ENCODE results near the gene UGT1A8. TPM values are rescaled to one million over a fixed set of nuclear protein-coding genes. Genes with fewer than 3 reads are reported as not detected.

UGT1A8 gene
- total RNA-seq, 1 donor from 2014 or later, result not detected

- intact Hi-C loops (cut with DNase I), result no loop called here
- Histone ChIP-seq H3K27ac (no peak overlapping the region), H3K27me3 (no peaks in the 10 kb centered on the region), H3K9me3 (no peaks in the 10 kb centered on the region), H3K4me3 (no peak overlapping the region), H3K4me1 (no peaks in the 10 kb centered on the region), H3K36me3 (no peaks in the 10 kb centered on the region)
- no peak for DNase-seq
- no peak for TF ChIP-seq CTCF (IDR thresholded peaks at IDR 0.05)
- ATAC-seq, result no peak
Measured at GRCh38 chr2:233815861-233816260, 198.4 kb downstream of the UGT1A8 start.

- Histone ChIP-seq H3K27ac (no peak overlapping the region), H3K36me3 (no peaks in the 10 kb centered on the region), H3K4me1 (no peaks in the 10 kb centered on the region), H3K4me3 (no peak overlapping the region), H3K27me3 (no peaks in the 10 kb centered on the region), H3K9me3 (no peaks in the 10 kb centered on the region)
- DNase-seq (peak; percentile 15), ATAC-seq (no peak)
- TF ChIP-seq CTCF (IDR thresholded peaks at IDR 0.05), result no peak
- intact Hi-C loops (cut with DNase I), result no loop called here
Measured at GRCh38 chr2:233816334-233816733, 198.9 kb downstream of the UGT1A8 start.

GRCh38 chr2:233816771-233817170 lies 199.3 kb downstream of the UGT1A8 start:
- H3K27ac ChIP-seq, result no peak overlapping the region
- no peak overlapping the region for H3K4me3 ChIP-seq
- intact Hi-C loops (cut with DNase I), result no loop called here
- H3K27me3 ChIP-seq, result no peaks in the 10 kb centered on the region
- no peaks in the 10 kb centered on the region for H3K9me3 ChIP-seq
- no peak for ATAC-seq
- TF ChIP-seq CTCF (IDR thresholded peaks at IDR 0.05), result no peak
- H3K36me3 ChIP-seq, result no peaks in the 10 kb centered on the region
- peak; percentile 23 for DNase-seq
- no peaks in the 10 kb centered on the region for H3K4me1 ChIP-seq

- intact Hi-C loops (cut with DNase I), result no loop called here
- no peaks in the 10 kb centered on the region for H3K27me3 ChIP-seq
- no peak overlapping the region for H3K4me3 ChIP-seq
- no peaks in the 10 kb centered on the region for H3K4me1 ChIP-seq
- no peak for TF ChIP-seq CTCF (IDR thresholded peaks at IDR 0.05)
- H3K9me3 ChIP-seq, result no peaks in the 10 kb centered on the region
- ATAC-seq (no peak), DNase-seq (peak; percentile 35)
- no peaks in the 10 kb centered on the region for H3K36me3 ChIP-seq
- no peak overlapping the region for H3K27ac ChIP-seq
Measured at GRCh38 chr2:233817361-233817911, 200.0 kb downstream of the UGT1A8 start.

- Histone ChIP-seq H3K9me3 (no peaks in the 10 kb centered on the region), H3K4me3 (no peak overlapping the region), H3K27ac (no peak overlapping the region), H3K36me3 (no peaks in the 10 kb centered on the region), H3K27me3 (no peaks in the 10 kb centered on the region), H3K4me1 (no peaks in the 10 kb centered on the region)
- TF ChIP-seq CTCF (IDR thresholded peaks at IDR 0.05), result no peak
- DNase-seq (no peak), ATAC-seq (no peak)
- intact Hi-C loops (cut with DNase I), result no loop called here
Measured at GRCh38 chr2:233817995-233818638, 200.7 kb downstream of the UGT1A8 start.

Measured in upper lobe of right lung (tissue), 1 donor.